Nephron progenitor cell (in vitro differentiated cells): Measurements from ENCODE around the gene SGTA.

Experiments
- DNase-seq: peaks from one replicate; pipeline ENCODE4 v3.0.0; 2021
- H3K27ac Mint-ChIP-seq: 2 replicates; pipeline ENCODE4 v1.8.0; 2021; ENCODE audit warnings: mild to moderate bottlenecking, moderate library complexity, mixed read lengths
- H3K27me3 Mint-ChIP-seq: 2 replicates; pipeline ENCODE4 v1.8.0; 2021; ENCODE audit warnings: mild to moderate bottlenecking, low read depth, mixed read lengths; ENCODE audit not compliant: poor library complexity
- H3K36me3 Mint-ChIP-seq: 2 replicates; pipeline ENCODE4 v1.8.0; 2021; ENCODE audit warnings: low read depth, mixed read lengths
- H3K4me1 Mint-ChIP-seq: 2 replicates; pipeline ENCODE4 v1.8.0; 2021; ENCODE audit warnings: mixed read lengths
- H3K4me3 Mint-ChIP-seq: 2 replicates; pipeline ENCODE4 v1.8.0; 2021; ENCODE audit warnings: mild to moderate bottlenecking, moderate library complexity, mixed read lengths
- H3K9me3 Mint-ChIP-seq: 2 replicates; pipeline ENCODE4 v1.8.0; 2021; ENCODE audit warnings: mild to moderate bottlenecking, moderate library complexity, mixed read lengths
- TF ChIP-seq, protein P1 (sequence below): fragments of 200-600 bp; sonication (generic); IDR thresholded peaks from 2 replicates; pipeline ENCODE4 v1.5.0; 2021; ENCODE audit warnings: antibody characterized with exemption

Gene SGTA

DNA sequence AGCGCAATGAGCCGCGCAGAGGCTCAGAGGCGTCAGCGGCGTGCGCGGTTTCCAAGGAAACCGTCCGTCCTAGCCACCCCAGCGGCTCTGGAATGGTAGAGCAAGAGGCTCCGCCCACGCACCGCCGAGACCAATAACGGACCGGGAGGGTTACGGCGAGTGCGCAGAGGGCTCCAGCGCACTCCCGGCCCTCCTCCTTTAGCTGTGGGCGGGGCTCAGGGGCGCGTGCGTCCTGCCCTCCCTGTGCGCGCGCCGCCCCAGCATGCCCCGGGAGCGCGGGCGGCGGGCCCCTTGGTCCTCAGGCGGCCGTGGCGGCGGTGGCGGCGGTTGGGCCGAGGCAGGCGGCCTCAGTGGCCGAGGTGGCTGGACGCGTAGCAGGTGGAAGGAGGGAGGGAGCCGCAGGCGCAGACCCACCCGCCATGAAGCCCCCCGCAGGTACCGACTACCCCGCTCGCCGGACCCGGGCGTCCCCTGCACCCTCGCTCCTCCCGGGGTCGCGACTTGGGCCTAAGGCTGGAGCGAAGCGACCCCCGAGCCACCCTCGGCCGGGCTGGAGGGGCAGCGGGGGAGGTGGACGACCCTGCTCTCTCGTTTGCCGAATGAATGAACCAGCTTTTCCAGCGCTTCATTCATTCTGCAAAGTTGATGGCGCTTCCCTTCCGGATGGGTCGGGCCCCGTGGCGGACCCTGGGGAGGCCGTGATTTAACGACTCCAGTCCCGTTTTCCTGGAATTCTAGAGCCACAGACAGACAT lies 2.3 kb upstream of the SGTA start, which contains the start of gene THOP1:
THOP1 (plus strand) TSS at position 260 of the 754 bp plus-strand sequence; CDS start at position 420, 160 bp downstream.
- peak within 1 kb of the TSS; percentile 93 for H3K4me3 Mint-ChIP-seq
- peak within 1 kb of the TSS; percentile 84 for H3K27ac Mint-ChIP-seq
- H3K27me3 Mint-ChIP-seq = peaks cover 3% of the 10 kb centered on the region
- TF ChIP-seq, protein P1, sequence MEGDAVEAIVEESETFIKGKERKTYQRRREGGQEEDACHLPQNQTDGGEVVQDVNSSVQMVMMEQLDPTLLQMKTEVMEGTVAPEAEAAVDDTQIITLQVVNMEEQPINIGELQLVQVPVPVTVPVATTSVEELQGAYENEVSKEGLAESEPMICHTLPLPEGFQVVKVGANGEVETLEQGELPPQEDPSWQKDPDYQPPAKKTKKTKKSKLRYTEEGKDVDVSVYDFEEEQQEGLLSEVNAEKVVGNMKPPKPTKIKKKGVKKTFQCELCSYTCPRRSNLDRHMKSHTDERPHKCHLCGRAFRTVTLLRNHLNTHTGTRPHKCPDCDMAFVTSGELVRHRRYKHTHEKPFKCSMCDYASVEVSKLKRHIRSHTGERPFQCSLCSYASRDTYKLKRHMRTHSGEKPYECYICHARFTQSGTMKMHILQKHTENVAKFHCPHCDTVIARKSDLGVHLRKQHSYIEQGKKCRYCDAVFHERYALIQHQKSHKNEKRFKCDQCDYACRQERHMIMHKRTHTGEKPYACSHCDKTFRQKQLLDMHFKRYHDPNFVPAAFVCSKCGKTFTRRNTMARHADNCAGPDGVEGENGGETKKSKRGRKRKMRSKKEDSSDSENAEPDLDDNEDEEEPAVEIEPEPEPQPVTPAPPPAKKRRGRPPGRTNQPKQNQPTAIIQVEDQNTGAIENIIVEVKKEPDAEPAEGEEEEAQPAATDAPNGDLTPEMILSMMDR = no peak
- H3K9me3 Mint-ChIP-seq = peaks cover 10% of the 10 kb centered on the region
- peaks cover 33% of the 10 kb centered on the region for H3K36me3 Mint-ChIP-seq
- DNase-seq = peak; percentile 98
- H3K4me1 Mint-ChIP-seq = peaks cover 53% of the 10 kb centered on the region

DNA sequence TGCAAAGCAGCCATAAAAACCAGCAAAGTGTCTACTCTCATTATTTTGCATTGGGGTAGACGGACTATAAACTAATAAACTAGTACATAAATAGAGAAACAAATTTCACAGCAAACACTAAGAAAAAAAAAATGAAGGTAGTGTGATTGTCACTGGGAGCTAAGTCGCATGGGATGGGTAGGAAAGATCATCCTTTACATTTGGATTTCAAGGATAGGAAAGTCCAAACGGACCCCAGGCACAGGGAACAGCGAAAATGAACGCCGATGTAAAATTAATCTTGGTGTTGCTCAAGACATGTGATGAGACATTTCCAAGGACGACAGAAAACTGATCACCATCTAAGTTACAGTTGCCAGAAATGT lies 690 bp upstream of the SGTA start:
- H3K36me3 Mint-ChIP-seq = peaks cover 30% of the 10 kb centered on the region
- H3K9me3 Mint-ChIP-seq = peaks cover 10% of the 10 kb centered on the region
- H3K27ac Mint-ChIP-seq = peak overlapping the region; percentile 98
- peaks cover 3% of the 10 kb centered on the region for H3K27me3 Mint-ChIP-seq
- peaks cover 58% of the 10 kb centered on the region for H3K4me1 Mint-ChIP-seq
- H3K4me3 Mint-ChIP-seq = peak overlapping the region; percentile 92
- DNase-seq = no peak
- TF ChIP-seq, protein P1 = no peak

DNA sequence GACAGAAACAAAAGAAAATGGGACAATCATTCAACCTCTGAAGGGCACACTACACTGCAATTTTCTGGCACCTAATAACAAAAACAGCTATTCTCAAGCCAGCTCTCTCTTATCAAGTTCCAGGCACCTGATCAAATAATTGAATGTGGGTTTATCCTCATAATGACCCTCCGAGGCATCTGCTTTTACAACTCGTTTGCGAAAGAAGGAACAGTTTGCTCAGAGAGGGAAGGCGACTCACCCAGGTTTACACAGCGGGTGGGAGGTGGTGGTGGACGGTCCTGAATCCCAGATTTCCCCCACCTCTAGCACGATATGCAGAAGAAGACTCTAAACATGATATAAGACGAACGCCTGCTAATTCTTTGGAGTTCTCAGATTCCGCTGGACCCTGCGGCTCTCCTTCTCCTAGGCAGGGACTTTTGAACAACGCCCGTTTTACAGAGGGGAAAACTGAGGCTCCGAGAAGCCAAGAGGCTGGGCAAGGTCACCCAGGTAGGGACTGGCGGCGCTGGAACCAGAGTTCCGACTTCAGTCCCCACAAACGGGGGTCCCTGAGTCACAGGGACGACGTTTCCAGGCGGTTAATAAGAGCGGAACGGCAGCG lies 641 bp downstream of the SGTA start:
- TF ChIP-seq, protein P1 = no peak
- H3K27ac Mint-ChIP-seq = no peak overlapping the region
- peaks cover 27% of the 10 kb centered on the region for H3K36me3 Mint-ChIP-seq
- DNase-seq = no peak
- peaks cover 48% of the 10 kb centered on the region for H3K4me1 Mint-ChIP-seq
- peaks cover 10% of the 10 kb centered on the region for H3K9me3 Mint-ChIP-seq
- no peaks in the 10 kb centered on the region for H3K27me3 Mint-ChIP-seq
- peak overlapping the region; percentile 92 for H3K4me3 Mint-ChIP-seq

DNA sequence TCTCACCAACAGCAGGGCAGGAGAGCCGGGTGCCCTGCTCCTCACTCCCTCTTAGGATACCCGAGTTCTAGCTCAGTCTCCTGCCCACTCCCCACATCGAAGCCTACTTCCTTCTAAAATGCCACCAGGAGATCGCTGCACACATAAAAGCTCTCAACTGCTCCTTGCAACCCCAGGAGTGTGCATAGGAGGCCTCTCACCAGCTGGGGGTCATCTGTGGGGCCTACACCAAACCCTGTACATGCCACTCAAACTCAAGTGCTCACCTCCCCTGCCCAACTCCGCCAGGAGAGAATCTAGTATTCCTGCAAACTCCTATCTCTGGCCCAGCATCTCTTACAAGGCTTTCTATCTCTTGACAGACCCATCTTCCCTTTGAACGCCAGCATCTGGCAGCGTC lies 2.8 kb downstream of the SGTA start:
- Mint-ChIP-seq H3K4me1 (peaks cover 41% of the 10 kb centered on the region), H3K27me3 (peaks cover 1% of the 10 kb centered on the region), H3K36me3 (peaks cover 38% of the 10 kb centered on the region), H3K27ac (peak overlapping the region; percentile 64), H3K9me3 (peaks cover 10% of the 10 kb centered on the region), H3K4me3 (no peak overlapping the region)
- TF ChIP-seq, protein P1 = no peak
- DNase-seq = no peak

DNA sequence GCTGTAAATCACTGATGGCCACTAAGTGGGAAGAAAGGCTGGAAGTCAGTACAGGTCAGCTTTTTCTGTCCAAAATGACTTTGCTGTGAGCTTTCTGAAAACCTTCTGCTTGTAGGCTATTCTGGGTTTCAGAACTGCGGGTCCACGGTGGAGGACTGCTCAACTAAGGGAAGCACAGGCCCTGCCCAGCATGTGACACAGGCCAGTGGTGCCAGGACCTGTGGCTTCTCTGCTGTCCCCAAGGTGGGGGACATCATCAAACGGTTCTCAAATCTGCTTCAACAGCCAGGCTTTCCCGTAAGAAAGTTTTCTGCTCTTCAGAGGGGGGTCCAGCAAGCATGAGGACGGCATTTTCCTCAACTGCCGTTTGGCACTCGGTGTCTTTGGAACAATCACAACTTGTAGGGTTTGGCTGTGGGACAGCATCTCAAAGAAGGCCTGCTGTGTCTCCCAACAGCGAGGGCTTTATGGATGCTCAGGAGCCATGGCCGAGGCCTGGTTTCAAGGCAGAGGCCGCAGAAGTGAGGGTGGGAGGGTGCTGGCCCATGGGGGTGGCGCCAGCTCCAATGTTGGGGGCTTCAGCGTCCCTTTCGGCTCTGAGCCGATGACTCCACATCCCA lies 3.8 kb downstream of the SGTA start:
- H3K4me1 Mint-ChIP-seq = peaks cover 43% of the 10 kb centered on the region

More for the DNA sequence above, 3.8 kb downstream of the SGTA start:
- Mint-ChIP-seq H3K36me3 (peaks cover 45% of the 10 kb centered on the region), H3K4me3 (no peak overlapping the region), H3K27me3 (peaks cover 4% of the 10 kb centered on the region), H3K27ac (no peak overlapping the region), H3K9me3 (peaks cover 10% of the 10 kb centered on the region)
- no peak for DNase-seq
- TF ChIP-seq, protein P1 = no peak
